Renal pelvis (tissue), 4 donors: ENCODE results near the gene PIK3AP1. TPM values are rescaled to one million over a fixed set of nuclear protein-coding genes. Genes with fewer than 3 reads are reported as not detected.

Experiments used
- DNase-seq: peaks from one replicate; pipeline ENCODE4 v3.0.0-alpha.2; 2013
- polyA plus RNA-seq, 3 donors: library from polyadenylated mRNA; unstranded; fragments of 120-200 nt; gene quantifications; one replicate each; pipeline ENCODE4 v1.2.1, GENCODE V29; 2013; ENCODE audit not compliant: insufficient read length in 3 of 3

Gene PIK3AP1
- polyA plus RNA-seq, 3 donors = 4.2 to 4.8 (median 4.4) TPM

- DNase-seq = no peak
These were observed 108.1 kb downstream of the PIK3AP1 start for GRCh38 chr10:96612055-96612830.

- DNase-seq = no peak
These were observed 109.5 kb downstream of the PIK3AP1 start for GRCh38 chr10:96610817-96611216.

- no peak for DNase-seq
These were observed 110.8 kb downstream of the PIK3AP1 start for GRCh38 chr10:96609510-96609909.

- no peak for DNase-seq
These were observed 111.5 kb downstream of the PIK3AP1 start for GRCh38 chr10:96608805-96609204.

- no peak for DNase-seq
These were observed 112.1 kb downstream of the PIK3AP1 start for GRCh38 chr10:96608262-96608661.

- no peak for DNase-seq
These were observed 113.4 kb downstream of the PIK3AP1 start for GRCh38 chr10:96606946-96607345.

GRCh38 chr10:96606216-96606615, 114.1 kb downstream of the PIK3AP1 start:
- no peak for DNase-seq

- DNase-seq = no peak
These were observed 120.0 kb downstream of the PIK3AP1 start for GRCh38 chr10:96600337-96600736.

GRCh38 chr10:96598846-96599245, 121.5 kb downstream of the PIK3AP1 start:
- DNase-seq = no peak

GRCh38 chr10:96596422-96597407, 123.6 kb downstream of the PIK3AP1 start:
- DNase-seq = no peak

- DNase-seq = no peak
These were observed 124.6 kb downstream of the PIK3AP1 start for GRCh38 chr10:96595741-96596140.

GRCh38 chr10:96591946-96592345, 128.4 kb downstream of the PIK3AP1 start:
- DNase-seq = no peak

- DNase-seq = no peak
These were observed 131.5 kb downstream of the PIK3AP1 start for GRCh38 chr10:96588616-96589419.

GRCh38 chr10:96588060-96588554, 132.2 kb downstream of the PIK3AP1 start:
- DNase-seq = peak; percentile 24

- DNase-seq = peak; percentile 68
These were observed 132.9 kb downstream of the PIK3AP1 start for GRCh38 chr10:96587264-96588059.

- DNase-seq = peak; percentile 88
These were observed 133.7 kb downstream of the PIK3AP1 start, which contains the start of gene TM9SF3 for GRCh38 chr10:96586419-96587263. Gene TM9SF3 (minus strand): TSS chr10:96587012. CDS start chr10:96586835, 177 bp downstream.

- peak; percentile 26 for DNase-seq
These were observed 134.4 kb downstream of the PIK3AP1 start for GRCh38 chr10:96585736-96586418.

GRCh38 chr10:96584474-96584873, 135.8 kb downstream of the PIK3AP1 start:
- no peak for DNase-seq

- DNase-seq = no peak
These were observed 136.3 kb downstream of the PIK3AP1 start for GRCh38 chr10:96584035-96584434.
